Measurements from ENCODE around the gene DFFA.

Gene DFFA

GRCh38 chr1:10472220-10473144, at the start of gene DFFA:
TSS of gene DFFA (minus strand) at chr1:10472529. CDS start at chr1:10472458, 71 bp downstream.
- Histone ChIP-seq H3K36me3 (ENCODE audit: control insufficient read depth in 1 of 2, insufficient read depth in 2 of 2, low read length in 2 of 2) (peaks cover 12 to 16% of the 10 kb centered on the region in 2 donors), H3K27ac (ENCODE audit: low read depth, low read length) (no peak within 1 kb of the TSS), H3K27me3 (ENCODE audit: control insufficient read depth in 1 of 2, insufficient read depth in 2 of 2, low read length in 2 of 2) (no peaks in the 10 kb centered on the region), H3K4me3 (ENCODE audit: low read depth in 1 of 2, low read length in 2 of 2) (peak within 1 kb of the TSS; percentile 86 to 97), H3K4me1 (ENCODE audit: control insufficient read depth in 1 of 2, insufficient read depth in 2 of 2, low read length in 2 of 2) (peaks cover 19 to 22% of the 10 kb centered on the region in 2 donors), H3K9me3 (ENCODE audit: control insufficient read depth in 1 of 2, low read length in 2 of 2) (no peaks in the 10 kb centered on the region), H3K9ac (ENCODE audit: low read depth in 1 of 2, low read length in 2 of 2) (peak within 1 kb of the TSS; percentile 70 to 75)

- no peaks in the 10 kb centered on the region for H3K4me1 ChIP-seq (ENCODE audit: control insufficient read depth in 1 of 2, insufficient read depth in 2 of 2, low read length in 2 of 2)
- no peak overlapping the region for H3K9ac ChIP-seq (ENCODE audit: low read depth in 1 of 2, low read length in 2 of 2)
- H3K36me3 ChIP-seq (ENCODE audit: control insufficient read depth in 1 of 2, insufficient read depth in 2 of 2, low read length in 2 of 2), result no peaks in the 10 kb centered on the region
- H3K9me3 ChIP-seq (ENCODE audit: control insufficient read depth in 1 of 2, low read length in 2 of 2), result no peaks in the 10 kb centered on the region
- H3K4me3 ChIP-seq (ENCODE audit: low read depth in 1 of 2, low read length in 2 of 2), result no peak overlapping the region
- H3K27me3 ChIP-seq (ENCODE audit: control insufficient read depth in 1 of 2, insufficient read depth in 2 of 2, low read length in 2 of 2), result no peaks in the 10 kb centered on the region
- H3K27ac ChIP-seq (ENCODE audit: low read depth, low read length), result no peak overlapping the region
Observed at GRCh38 chr1:10521537-10522157, 49.3 kb upstream of the DFFA start.

- no peaks in the 10 kb centered on the region for H3K4me1 ChIP-seq (ENCODE audit: control insufficient read depth in 1 of 2, insufficient read depth in 2 of 2, low read length in 2 of 2)
- H3K9me3 ChIP-seq (ENCODE audit: control insufficient read depth in 1 of 2, low read length in 2 of 2), result no peaks in the 10 kb centered on the region
- no peak overlapping the region for H3K4me3 ChIP-seq (ENCODE audit: low read depth in 1 of 2, low read length in 2 of 2)
Observed at GRCh38 chr1:10520952-10521351, 48.6 kb upstream of the DFFA start.

GRCh38 chr1:10520497-10520896, 48.2 kb upstream of the DFFA start:
- Histone ChIP-seq H3K9me3 (ENCODE audit: control insufficient read depth in 1 of 2, low read length in 2 of 2) (no peaks in the 10 kb centered on the region), H3K4me3 (ENCODE audit: low read depth in 1 of 2, low read length in 2 of 2) (no peak overlapping the region), H3K9ac (ENCODE audit: low read depth in 1 of 2, low read length in 2 of 2) (no peak overlapping the region), H3K27me3 (ENCODE audit: control insufficient read depth in 1 of 2, insufficient read depth in 2 of 2, low read length in 2 of 2) (no peaks in the 10 kb centered on the region), H3K4me1 (ENCODE audit: control insufficient read depth in 1 of 2, insufficient read depth in 2 of 2, low read length in 2 of 2) (no peaks in the 10 kb centered on the region), H3K27ac (ENCODE audit: low read depth, low read length) (no peak overlapping the region), H3K36me3 (ENCODE audit: control insufficient read depth in 1 of 2, insufficient read depth in 2 of 2, low read length in 2 of 2) (no peaks in the 10 kb centered on the region)

More at GRCh38 chr1:10520952-10521351, 48.6 kb upstream of the DFFA start:
- no peaks in the 10 kb centered on the region for H3K36me3 ChIP-seq (ENCODE audit: control insufficient read depth in 1 of 2, insufficient read depth in 2 of 2, low read length in 2 of 2)
- H3K27ac ChIP-seq (ENCODE audit: low read depth, low read length), result no peak overlapping the region
- no peak overlapping the region for H3K9ac ChIP-seq (ENCODE audit: low read depth in 1 of 2, low read length in 2 of 2)
- H3K27me3 ChIP-seq (ENCODE audit: control insufficient read depth in 1 of 2, insufficient read depth in 2 of 2, low read length in 2 of 2), result no peaks in the 10 kb centered on the region

GRCh38 chr1:10519016-10519417, 46.7 kb upstream of the DFFA start:
- H3K4me1 ChIP-seq (ENCODE audit: control insufficient read depth in 1 of 2, insufficient read depth in 2 of 2, low read length in 2 of 2), result no peaks in the 10 kb centered on the region
- H3K9ac ChIP-seq (ENCODE audit: low read depth in 1 of 2, low read length in 2 of 2), result no peak overlapping the region
- no peaks in the 10 kb centered on the region for H3K9me3 ChIP-seq (ENCODE audit: control insufficient read depth in 1 of 2, low read length in 2 of 2)
- H3K27me3 ChIP-seq (ENCODE audit: control insufficient read depth in 1 of 2, insufficient read depth in 2 of 2, low read length in 2 of 2), result no peaks in the 10 kb centered on the region
- no peaks in the 10 kb centered on the region for H3K36me3 ChIP-seq (ENCODE audit: control insufficient read depth in 1 of 2, insufficient read depth in 2 of 2, low read length in 2 of 2)
- no peak overlapping the region for H3K4me3 ChIP-seq (ENCODE audit: low read depth in 1 of 2, low read length in 2 of 2)
- H3K27ac ChIP-seq (ENCODE audit: low read depth, low read length), result no peak overlapping the region

- no peak overlapping the region for H3K9ac ChIP-seq (ENCODE audit: low read depth in 1 of 2, low read length in 2 of 2)
- H3K27me3 ChIP-seq (ENCODE audit: control insufficient read depth in 1 of 2, insufficient read depth in 2 of 2, low read length in 2 of 2), result no peaks in the 10 kb centered on the region
- H3K9me3 ChIP-seq (ENCODE audit: control insufficient read depth in 1 of 2, low read length in 2 of 2), result no peaks in the 10 kb centered on the region
- no peak overlapping the region for H3K4me3 ChIP-seq (ENCODE audit: low read depth in 1 of 2, low read length in 2 of 2)
- H3K36me3 ChIP-seq (ENCODE audit: control insufficient read depth in 1 of 2, insufficient read depth in 2 of 2, low read length in 2 of 2), result no peaks in the 10 kb centered on the region
- no peaks in the 10 kb centered on the region for H3K4me1 ChIP-seq (ENCODE audit: control insufficient read depth in 1 of 2, insufficient read depth in 2 of 2, low read length in 2 of 2)
- no peak overlapping the region for H3K27ac ChIP-seq (ENCODE audit: low read depth, low read length)
Observed at GRCh38 chr1:10517677-10517982, 45.3 kb upstream of the DFFA start.

GRCh38 chr1:10516925-10517676, 44.8 kb upstream of the DFFA start:
- H3K27ac ChIP-seq (ENCODE audit: low read depth, low read length), result no peak overlapping the region
- H3K4me1 ChIP-seq (ENCODE audit: control insufficient read depth in 1 of 2, insufficient read depth in 2 of 2, low read length in 2 of 2), result no peaks in the 10 kb centered on the region
- no peaks in the 10 kb centered on the region for H3K36me3 ChIP-seq (ENCODE audit: control insufficient read depth in 1 of 2, insufficient read depth in 2 of 2, low read length in 2 of 2)
- no peak overlapping the region for H3K9ac ChIP-seq (ENCODE audit: low read depth in 1 of 2, low read length in 2 of 2)
- no peaks in the 10 kb centered on the region for H3K9me3 ChIP-seq (ENCODE audit: control insufficient read depth in 1 of 2, low read length in 2 of 2)
- no peak overlapping the region for H3K4me3 ChIP-seq (ENCODE audit: low read depth in 1 of 2, low read length in 2 of 2)
- H3K27me3 ChIP-seq (ENCODE audit: control insufficient read depth in 1 of 2, insufficient read depth in 2 of 2, low read length in 2 of 2), result no peaks in the 10 kb centered on the region

GRCh38 chr1:10515976-10516750, 43.8 kb upstream of the DFFA start:
- no peaks in the 10 kb centered on the region for H3K9me3 ChIP-seq (ENCODE audit: control insufficient read depth in 1 of 2, low read length in 2 of 2)
- H3K27me3 ChIP-seq (ENCODE audit: control insufficient read depth in 1 of 2, insufficient read depth in 2 of 2, low read length in 2 of 2), result no peaks in the 10 kb centered on the region
- no peaks in the 10 kb centered on the region for H3K36me3 ChIP-seq (ENCODE audit: control insufficient read depth in 1 of 2, insufficient read depth in 2 of 2, low read length in 2 of 2)
- no peak overlapping the region for H3K9ac ChIP-seq (ENCODE audit: low read depth in 1 of 2, low read length in 2 of 2)
- H3K4me1 ChIP-seq (ENCODE audit: control insufficient read depth in 1 of 2, insufficient read depth in 2 of 2, low read length in 2 of 2), result peaks cover 6 to 7% of the 10 kb centered on the region in 2 donors
- H3K27ac ChIP-seq (ENCODE audit: low read depth, low read length), result no peak overlapping the region
- H3K4me3 ChIP-seq (ENCODE audit: low read depth in 1 of 2, low read length in 2 of 2), result no peak overlapping the region

GRCh38 chr1:10515301-10515975, 43.1 kb upstream of the DFFA start:
- Histone ChIP-seq H3K4me3 (ENCODE audit: low read depth in 1 of 2, low read length in 2 of 2) (no peak overlapping the region), H3K4me1 (ENCODE audit: control insufficient read depth in 1 of 2, insufficient read depth in 2 of 2, low read length in 2 of 2) (peaks cover 13% of the 10 kb centered on the region in 2 donors), H3K36me3 (ENCODE audit: control insufficient read depth in 1 of 2, insufficient read depth in 2 of 2, low read length in 2 of 2) (no peaks in the 10 kb centered on the region), H3K27ac (ENCODE audit: low read depth, low read length) (no peak overlapping the region), H3K9me3 (ENCODE audit: control insufficient read depth in 1 of 2, low read length in 2 of 2) (no peaks in the 10 kb centered on the region), H3K9ac (ENCODE audit: low read depth in 1 of 2, low read length in 2 of 2) (no peak overlapping the region), H3K27me3 (ENCODE audit: control insufficient read depth in 1 of 2, insufficient read depth in 2 of 2, low read length in 2 of 2) (no peaks in the 10 kb centered on the region)
